Kidney capillary endothelial cell (primary cell): ENCODE measurements around the gene HP1BP3.

Experiments
- DNase-seq: peaks from one replicate; pipeline ENCODE4 v3.0.0-alpha.2; 2018; ENCODE audit warnings: low spot score

HP1BP3 gene

DNA sequence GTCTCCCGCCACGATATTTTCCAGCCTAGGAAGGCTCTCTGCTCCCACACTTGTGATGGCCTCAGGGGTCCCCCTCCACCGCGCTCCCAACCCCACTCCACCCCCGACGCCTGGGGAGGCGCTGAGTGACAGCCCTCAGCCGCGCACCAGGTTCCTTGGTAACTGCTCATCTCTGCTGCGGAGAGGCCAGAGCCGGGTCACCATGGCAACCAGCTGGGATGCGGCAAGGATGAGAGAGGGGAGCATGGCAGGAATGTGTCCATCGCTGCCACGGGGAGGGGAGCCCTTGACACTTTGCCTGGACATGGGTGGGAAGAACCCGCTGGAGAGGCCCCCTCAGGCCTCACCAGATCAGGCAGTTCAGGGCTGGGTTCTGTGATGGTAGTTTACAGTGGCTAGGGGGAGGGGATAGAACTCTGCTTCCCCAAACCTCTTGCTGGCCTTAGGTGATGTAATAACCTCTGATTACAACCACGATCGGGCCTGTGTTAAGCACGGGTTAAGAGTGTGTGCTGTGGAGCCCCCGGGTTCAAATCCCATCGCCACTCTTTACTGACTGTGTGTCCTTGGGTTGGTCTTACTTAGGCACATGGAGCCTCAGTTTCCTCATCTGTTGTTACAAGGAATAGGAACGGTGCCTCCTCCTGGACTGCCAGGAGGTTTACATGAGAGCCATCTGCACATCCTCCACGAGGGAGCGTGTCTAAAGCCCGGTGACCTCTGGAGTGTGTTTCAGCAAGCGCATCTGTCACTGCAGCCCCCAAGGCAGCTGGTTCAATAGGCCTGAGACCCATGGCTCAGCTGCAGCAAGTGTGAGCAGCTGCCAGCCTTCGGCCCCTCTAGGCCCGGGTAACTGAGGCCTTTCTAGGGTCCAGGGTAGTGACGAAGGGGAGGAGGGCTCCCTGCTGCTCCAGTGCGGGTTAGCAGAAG is 75.6 kb downstream of the HP1BP3 start:
- no peak for DNase-seq

DNA sequence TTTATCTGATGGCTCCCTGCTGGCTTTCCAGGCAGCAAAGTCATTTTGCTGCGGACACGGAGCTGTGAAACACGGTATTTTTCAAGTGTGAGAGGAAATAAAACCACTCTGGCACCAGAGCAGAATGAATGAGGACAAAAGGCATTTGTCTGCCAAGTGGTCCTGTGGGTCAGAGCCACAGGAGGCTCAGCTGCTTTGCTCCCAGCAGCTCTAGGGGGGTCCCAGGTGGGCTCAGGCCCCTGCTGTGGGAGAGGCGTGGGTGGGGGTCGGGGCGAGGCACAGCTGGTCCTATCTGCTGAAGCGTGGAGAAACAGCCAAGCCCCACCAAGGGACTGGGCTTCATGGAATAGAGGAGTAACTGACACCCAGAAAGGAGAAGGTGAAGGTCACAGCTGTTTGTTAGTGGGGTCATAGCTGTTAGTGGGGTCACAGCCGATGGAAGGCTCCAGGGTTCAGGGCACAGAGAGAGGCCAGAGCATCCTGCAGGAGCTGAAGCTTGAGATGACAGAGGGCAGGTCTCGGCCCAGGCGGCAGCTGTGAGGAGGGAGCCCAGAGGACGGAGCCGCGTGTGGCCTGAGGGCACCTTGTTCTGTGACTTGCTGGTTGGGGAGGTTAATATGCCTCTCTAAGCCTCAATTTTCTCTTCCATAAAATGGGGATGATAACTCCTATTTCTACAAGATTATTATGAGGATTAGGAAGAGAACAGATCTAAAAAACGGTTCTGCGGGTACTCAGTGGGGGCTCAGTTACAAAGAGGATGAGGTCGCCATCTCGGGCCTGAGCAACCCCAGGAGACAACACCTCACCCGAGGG is 76.4 kb downstream of the HP1BP3 start:
- DNase-seq = no peak

DNA sequence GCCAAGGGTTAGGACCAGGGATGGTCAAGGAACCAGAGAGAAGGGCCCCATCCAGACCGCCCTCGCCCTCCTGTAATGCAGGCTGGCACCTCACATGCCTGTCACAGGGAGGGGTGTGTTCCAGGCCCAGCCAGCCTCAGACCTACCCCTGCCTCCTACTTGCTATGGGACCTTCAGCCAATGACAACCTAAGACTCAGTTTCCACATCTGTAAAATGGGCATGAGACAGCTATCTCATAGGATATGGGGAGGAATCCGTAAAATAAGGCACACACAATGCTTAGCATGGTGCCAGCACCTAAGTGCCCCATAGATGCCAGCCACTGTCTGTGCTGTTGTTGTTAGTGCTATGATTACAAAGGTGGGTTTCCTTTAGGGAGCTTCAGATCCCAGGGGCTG is 77.2 kb downstream of the HP1BP3 start:
- DNase-seq = no peak

DNA sequence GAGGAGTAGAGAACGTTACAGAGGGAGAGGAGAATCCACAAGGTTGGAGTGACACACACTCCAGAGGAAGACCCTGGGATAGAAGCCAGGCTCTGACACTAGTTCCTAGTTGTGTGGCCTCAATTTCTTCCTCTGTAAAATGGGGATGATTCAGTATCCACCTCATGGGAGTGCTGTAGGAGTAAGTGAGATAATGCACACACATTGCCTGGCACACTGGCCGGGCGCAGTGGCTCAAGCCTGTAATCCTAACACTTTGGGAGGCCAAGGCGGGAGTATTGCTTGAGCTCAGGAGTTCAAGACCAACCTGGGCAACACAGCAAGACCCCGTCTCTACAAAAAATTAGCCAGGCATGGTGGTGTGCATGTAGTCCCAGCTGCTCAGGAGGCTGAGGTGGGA is 78.2 kb downstream of the HP1BP3 start:
- no peak for DNase-seq

- DNase-seq = no peak
These were observed 79.0 kb downstream of the HP1BP3 start for GRCh38 chr1:20708057-20708456.

DNA sequence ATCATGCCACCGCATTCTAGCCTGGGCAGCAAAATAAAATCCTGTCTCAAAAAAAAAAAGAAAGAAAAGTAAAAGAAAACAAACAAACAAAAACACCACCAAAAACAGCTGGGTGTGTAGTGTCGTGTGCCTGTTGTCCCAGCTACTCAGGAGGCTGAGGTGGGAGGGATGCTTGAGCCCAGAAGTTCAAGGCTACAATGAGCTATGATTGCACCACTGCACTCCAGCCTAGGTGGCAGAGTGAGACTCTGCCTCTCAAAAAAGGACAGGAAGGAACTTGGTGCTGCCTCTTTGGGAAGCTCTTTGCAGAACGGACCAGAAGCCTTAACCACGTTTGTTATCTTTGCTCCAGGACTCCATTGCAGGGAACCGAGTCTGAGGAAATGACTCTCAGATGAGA is 80.3 kb downstream of the HP1BP3 start:
- DNase-seq = no peak

GRCh38 chr1:20705203-20705755 is 81.8 kb downstream of the HP1BP3 start:
- no peak for DNase-seq

DNA sequence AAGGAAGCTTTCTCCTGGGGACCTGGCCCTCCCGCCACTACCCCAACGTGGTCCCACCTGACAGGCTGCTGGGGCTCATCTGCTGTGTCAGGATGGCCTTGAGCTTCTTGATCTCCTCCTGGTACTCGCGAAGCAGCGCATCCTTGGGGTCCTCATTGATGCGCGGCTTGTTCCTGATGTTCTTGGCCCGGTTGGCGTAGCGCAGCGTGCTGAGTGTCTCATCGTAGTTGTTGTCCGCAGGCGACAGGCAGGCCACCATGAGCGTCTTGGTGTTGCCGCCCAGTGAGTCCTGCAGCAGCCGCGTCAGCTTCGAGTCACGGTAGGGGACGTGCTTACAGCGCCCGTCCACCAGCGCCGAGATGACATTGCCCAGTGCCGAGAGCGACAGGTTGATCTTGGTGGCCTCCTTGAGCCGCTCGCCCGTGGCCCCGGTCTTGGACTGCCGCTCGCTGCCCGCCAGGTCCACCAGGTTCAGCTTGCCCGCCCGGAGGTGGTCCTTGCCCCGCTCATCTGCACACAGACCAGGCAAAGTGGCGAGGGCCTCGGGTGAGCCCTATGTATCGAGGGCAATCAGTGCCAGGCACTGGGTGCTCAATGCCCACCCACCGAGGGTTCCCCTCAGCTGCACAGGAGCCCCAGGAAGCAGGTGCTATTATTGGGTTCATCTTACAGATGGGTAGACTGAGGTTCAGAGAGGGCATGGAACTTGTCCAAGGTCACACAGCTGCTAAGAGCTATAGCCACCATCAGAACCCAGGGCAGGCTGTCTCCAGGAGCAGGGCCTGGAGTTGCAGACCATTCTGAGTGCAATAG is 82.5 kb downstream of the HP1BP3 start:
- DNase-seq = no peak

GRCh38 chr1:20703124-20703756 is 83.9 kb downstream of the HP1BP3 start:
- no peak for DNase-seq

DNA sequence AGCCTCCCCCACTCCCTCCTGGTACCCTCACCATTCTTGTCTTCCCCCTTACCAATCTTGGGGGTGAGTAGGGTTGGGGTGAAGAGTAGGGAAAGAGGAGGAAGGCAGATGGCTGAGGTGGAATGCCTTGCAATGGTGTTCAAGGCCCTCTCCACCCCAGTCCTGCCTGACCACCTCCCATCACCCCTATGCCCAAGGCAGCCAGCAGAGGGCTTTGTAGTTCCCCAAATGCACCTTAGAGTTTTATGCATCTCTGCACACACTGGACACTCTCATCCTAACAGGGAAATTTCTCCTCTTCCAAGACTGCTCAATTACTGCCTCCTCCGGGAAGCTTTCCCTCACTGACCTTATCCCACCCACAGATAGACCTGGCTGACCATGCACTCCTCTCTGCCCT is 84.7 kb downstream of the HP1BP3 start:
- no peak for DNase-seq

DNA sequence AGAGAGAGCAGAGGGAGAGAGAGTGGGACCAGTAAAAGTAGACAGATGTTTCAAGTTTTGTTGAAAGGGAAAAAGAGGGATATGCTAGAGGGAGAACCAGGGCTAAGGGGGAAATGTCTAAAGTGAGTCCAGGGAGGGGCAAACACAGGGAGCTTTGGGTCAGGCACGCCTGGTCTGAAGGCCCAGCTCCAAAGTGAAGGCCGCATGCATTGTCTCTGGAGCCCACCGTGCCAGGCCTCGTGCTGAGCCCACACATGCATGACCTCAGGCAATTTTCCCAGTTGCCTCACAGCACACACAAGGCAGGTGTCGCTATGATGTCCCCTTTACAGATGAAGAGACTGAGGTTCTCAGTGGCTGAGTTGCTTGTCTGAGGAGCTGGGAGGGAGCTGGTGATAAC is 85.3 kb downstream of the HP1BP3 start:
- DNase-seq = no peak

GRCh38 chr1:20701446-20701845 is 85.7 kb downstream of the HP1BP3 start:
- DNase-seq = no peak

- no peak for DNase-seq
These were observed 86.4 kb downstream of the HP1BP3 start for GRCh38 chr1:20700636-20701215.

GRCh38 chr1:20699558-20699957 is 87.5 kb downstream of the HP1BP3 start:
- DNase-seq = no peak

DNA sequence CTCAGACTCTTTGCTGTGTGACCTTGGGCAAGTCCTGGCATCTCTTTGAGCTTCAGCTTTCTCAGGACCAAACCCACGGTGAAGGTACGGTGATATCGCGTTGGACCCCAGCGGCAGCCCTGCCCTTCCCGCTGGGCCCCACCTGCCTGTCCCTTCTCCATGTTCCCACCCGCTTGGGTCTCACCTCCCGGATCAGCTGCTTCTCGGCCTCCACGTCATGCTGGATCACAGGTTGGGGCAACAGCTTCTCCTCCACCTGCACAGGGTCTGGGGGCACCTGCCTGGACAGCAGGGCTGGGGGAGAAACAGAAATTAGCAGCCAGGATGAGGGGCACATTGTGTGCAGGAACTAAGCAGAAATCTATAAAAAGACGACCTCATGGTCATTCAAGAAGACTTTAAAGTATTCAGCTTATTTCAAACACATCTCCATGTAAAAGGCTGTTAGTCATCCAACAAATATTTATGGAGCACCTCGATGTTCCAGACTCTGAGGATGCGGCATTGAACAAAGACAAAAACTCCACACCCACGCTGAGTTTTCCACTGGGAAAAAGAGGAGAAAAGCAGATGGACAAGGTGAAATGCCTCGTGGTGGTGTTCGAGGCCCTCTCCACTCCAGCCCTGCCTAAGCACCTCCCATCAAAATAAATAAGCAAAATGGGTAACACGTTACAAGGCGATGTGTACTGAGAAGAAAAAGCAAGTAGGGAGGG is 88.8 kb downstream of the HP1BP3 start:
- no peak for DNase-seq

DNA sequence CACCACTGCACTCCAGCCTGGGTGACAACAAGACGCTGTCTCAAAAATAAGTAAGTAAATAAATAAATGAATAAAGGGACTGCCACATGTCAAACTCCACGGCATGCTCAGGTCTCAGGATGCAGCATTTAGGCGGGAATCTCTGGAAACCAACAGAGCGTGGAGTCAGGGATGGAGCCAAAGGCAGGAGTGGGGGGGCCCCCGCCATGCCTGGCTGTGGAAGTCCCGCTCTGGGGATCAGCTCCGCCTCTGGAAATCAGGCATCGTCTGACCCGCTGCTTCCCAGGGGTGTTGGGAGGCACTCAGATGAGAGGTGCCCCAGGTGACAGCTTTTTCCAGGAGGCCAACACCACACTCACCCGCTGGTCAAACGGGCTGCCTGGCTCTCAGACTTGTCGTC is 89.5 kb downstream of the HP1BP3 start:
- no peak for DNase-seq

DNA sequence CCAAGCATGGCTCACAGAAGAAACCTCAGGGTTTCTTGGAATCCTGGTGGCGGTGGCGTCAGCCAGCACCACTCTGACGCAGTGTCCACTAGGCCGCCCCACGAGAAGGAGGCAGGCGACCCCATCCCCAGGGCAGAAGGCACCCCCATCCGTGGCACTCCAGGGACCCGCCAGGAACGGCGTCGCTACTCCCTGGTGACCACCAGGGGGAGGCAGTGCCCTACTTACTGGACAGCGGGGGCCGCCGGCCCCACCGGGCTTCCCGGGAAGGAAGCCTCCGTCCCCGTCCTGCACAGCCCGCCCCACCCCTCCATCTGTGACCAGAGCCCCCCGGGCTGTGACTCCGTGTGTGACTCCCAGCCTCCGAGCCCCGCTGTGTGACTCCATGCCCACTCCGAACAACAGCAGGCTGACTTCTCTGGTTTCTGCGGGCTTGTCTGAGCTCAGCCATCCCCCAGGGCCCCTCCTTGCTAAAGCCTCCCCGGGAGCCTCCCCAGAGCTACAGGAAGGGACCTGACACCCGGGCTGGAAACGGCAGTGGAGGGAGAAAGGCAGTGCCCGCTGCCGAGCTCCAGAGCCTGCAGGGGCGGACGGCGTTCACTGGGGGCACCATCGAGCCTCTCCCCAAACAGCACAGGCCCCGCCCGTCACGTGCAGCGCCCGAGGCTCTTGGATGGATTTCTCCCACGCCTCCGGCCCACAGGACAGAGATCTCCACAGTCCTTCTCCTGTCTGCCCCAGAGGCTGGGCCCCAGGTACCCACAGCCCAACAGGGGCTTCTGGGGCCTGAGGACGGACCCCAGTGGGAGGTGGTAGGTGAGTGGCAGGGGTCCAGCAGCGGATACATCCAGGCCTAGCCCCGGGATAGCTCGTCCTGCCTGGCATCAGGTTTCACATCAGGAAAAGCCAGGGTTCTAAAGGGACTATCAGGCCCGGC is 90.4 kb downstream of the HP1BP3 start:
- peak; percentile 75 for DNase-seq

DNA sequence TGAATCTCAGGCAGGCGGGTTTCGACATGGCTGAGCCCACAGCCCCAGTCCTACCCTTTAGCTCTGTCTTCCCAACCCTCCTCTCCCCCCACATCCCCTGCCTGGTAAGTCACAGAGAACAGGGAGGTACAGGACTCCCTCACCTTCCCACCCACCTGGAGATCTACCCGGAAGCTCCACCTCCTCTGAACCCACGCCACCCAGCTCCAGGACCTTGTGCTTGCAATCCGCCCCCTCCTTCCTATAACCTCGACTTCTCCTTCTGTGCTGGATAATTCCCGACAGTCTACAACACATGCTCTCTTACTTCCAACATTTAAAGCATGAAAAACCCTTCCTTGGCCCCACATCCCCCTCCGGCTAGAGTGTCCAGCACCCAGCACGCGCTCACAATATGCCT is 91.6 kb downstream of the HP1BP3 start:
- DNase-seq = no peak

- DNase-seq = no peak
These were observed 93.5 kb downstream of the HP1BP3 start for GRCh38 chr1:20693623-20694022.
